Measurements from ENCODE around the gene CRYBG1. TPM values are rescaled to one million over a fixed set of nuclear protein-coding genes. Genes with fewer than 3 reads are reported as not detected.

The CRYBG1 gene
- total RNA-seq, 1 experiment from 2014 or later: 10.7 TPM

GRCh38 chr6:106446287-106446885, 85.9 kb downstream of the CRYBG1 start:
- intact Hi-C loops (cut with micrococcal nuclease): loop anchor here (5.0 to 10.0 kb wide), 3 partner anchors 352 to 1012 kb away; no protein-coding TSS in a partner anchor
- Histone ChIP-seq H3K9ac (ENCODE audit: low read length) (no peak overlapping the region), H4K20me1 (ENCODE audit: insufficient read depth) (no peaks in the 10 kb centered on the region), H3K9me2 (ENCODE audit: insufficient read depth) (no peaks in the 10 kb centered on the region), H2AFZ (ENCODE audit: low read depth, low read length, poor library complexity, severe bottlenecking) (no peak overlapping the region), H3K27me3 (ENCODE audit: insufficient read depth, low read length) (no peaks in the 10 kb centered on the region), H3K27ac (ENCODE audit: low read depth, low read length) (no peak overlapping the region), H3K4me1 (ENCODE audit: control insufficient read depth in 1 of 2, insufficient read depth in 2 of 2, low read length in 2 of 2) (no peaks in the 10 kb centered on the region), H3K4me3 (replicated peaks in 1 of 2; ENCODE audit: low read depth in 1 of 2, low read length in 2 of 2) (no peak overlapping the region), H3K9me3 (ENCODE audit: control insufficient read depth in 1 of 2, insufficient read depth in 1 of 2, low read depth in 1 of 2, low read length in 2 of 2) (no peaks in the 10 kb centered on the region), H3K79me2 (ENCODE audit: insufficient read depth, low read length) (no peaks in the 10 kb centered on the region), H3K36me3 (ENCODE audit: control insufficient read depth in 1 of 2, insufficient read depth in 2 of 2, low read length in 2 of 2) (no peaks in the 10 kb centered on the region), H3K4me2 (ENCODE audit: low read length) (no peak overlapping the region)
- ChIA-PET POLR2A (no interaction called here), RAD21 (ENCODE audit: low non-redundant PET in 1 of 2, low total read pairs in 2 of 2, uncharacterized antibody in 2 of 2, unreplicated experiment in 2 of 2) (no interaction called here), CTCF (interaction anchor here (1.3 kb wide), 1 partner anchor 86 kb away, joined by 4 read pairs; the partner anchor contains the start of gene CRYBG1)
- ATAC-seq (peak; percentile 63; the same call in 1 of the 2 replicates), DNase-seq (ENCODE audit: low read depth, low spot score) (no peak)
- no TSS peak for BruUV-seq (replicated peaks)
- TF ChIP-seq SIN3A (IDR thresholded peaks at IDR 0.05; ENCODE audit: low read depth) (no peak), SP1 (IDR thresholded peaks at IDR 0.05; ENCODE audit: low read depth) (no peak), FOSL1 (IDR thresholded peaks at IDR 0.05; ENCODE audit: low read depth) (peak; percentile 8; the same call in 1 of the 2 replicates), ATF3 (IDR thresholded peaks at IDR 0.05) (no peak), CTCF (IDR thresholded peaks at IDR 0.05 in 2 of 3, conservative IDR thresholded peaks at IDR 0.05 in 1 of 3; ENCODE audit: borderline replicate concordance in 1 of 3, insufficient read depth in 1 of 3, low read depth in 2 of 3, low read length in 2 of 3) (peak; percentile 14 to 70 (median 54); a peak in 3 of 6 replicates), POLR2A (IDR thresholded peaks at IDR 0.05; ENCODE audit: borderline replicate concordance, extremely low read depth, insufficient read depth, insufficient read length) (no peak), ZNF274 (IDR thresholded peaks at IDR 0.05; ENCODE audit: low read depth, low read length) (no peak), RAD21 (IDR thresholded peaks at IDR 0.05; ENCODE audit: low read depth) (peak; percentile 70), ZFX (IDR thresholded peaks at IDR 0.05) (no peak), TCF7L2 (IDR thresholded peaks at IDR 0.05; ENCODE audit: borderline replicate concordance, extremely low read depth, insufficient read depth, insufficient read length) (no peak)

Data from HCT116 (cell line).